HUES48 (cell line): ENCODE results near the gene IMMP2L.

ENCODE experiments used
- H3K27ac ChIP-seq: one replicate; pipeline ENCODE4 v1.7.0; 2013; ENCODE audit warnings: low read depth, low read length, inconsistent platforms
- H3K27me3 ChIP-seq: 2 replicates; pipeline ENCODE4 v1.6.1; 2013; ENCODE audit warnings: mild to moderate bottlenecking, low read length; ENCODE audit not compliant: control insufficient read depth, insufficient read depth
- H3K36me3 ChIP-seq: 2 replicates; pipeline ENCODE4 v1.6.1; 2013; ENCODE audit warnings: low read length; ENCODE audit not compliant: control insufficient read depth, insufficient read depth
- H3K4me1 ChIP-seq: 2 replicates; pipeline ENCODE4 v1.6.1; 2013; ENCODE audit warnings: mild to moderate bottlenecking, low read length; ENCODE audit not compliant: control insufficient read depth, insufficient read depth
- H3K4me3 ChIP-seq: 2 replicates; pipeline ENCODE4 v1.5.1; 2013; ENCODE audit warnings: mild to moderate bottlenecking, low read depth, low read length
- H3K9ac ChIP-seq: 2 replicates; pipeline ENCODE4 v1.6.1; 2013; ENCODE audit warnings: mild to moderate bottlenecking, low read depth, low read length, moderate library complexity
- H3K9me3 ChIP-seq: 2 replicates; pipeline ENCODE4 v1.6.1; 2013; ENCODE audit warnings: low read length; ENCODE audit not compliant: control insufficient read depth, insufficient read depth

Gene IMMP2L

GRCh38 chr7:111239437-111239836 lies 322.9 kb downstream of the IMMP2L start:
- Histone ChIP-seq H3K4me1 (peaks cover 29% of the 10 kb centered on the region), H3K4me3 (no peak overlapping the region)

GRCh38 chr7:111238886-111239285 lies 323.4 kb downstream of the IMMP2L start:
- no peak overlapping the region for H3K9ac ChIP-seq
- H3K4me1 ChIP-seq = peaks cover 29% of the 10 kb centered on the region
- no peaks in the 10 kb centered on the region for H3K27me3 ChIP-seq
- no peak overlapping the region for H3K4me3 ChIP-seq
- no peaks in the 10 kb centered on the region for H3K36me3 ChIP-seq
- H3K27ac ChIP-seq = no peak overlapping the region
- H3K9me3 ChIP-seq = no peaks in the 10 kb centered on the region

More at GRCh38 chr7:111239437-111239836, 322.9 kb downstream of the IMMP2L start:
- no peak overlapping the region for H3K27ac ChIP-seq
- no peaks in the 10 kb centered on the region for H3K9me3 ChIP-seq
- H3K36me3 ChIP-seq = no peaks in the 10 kb centered on the region
- no peak overlapping the region for H3K9ac ChIP-seq
- H3K27me3 ChIP-seq = no peaks in the 10 kb centered on the region

GRCh38 chr7:111235709-111236108 lies 326.6 kb downstream of the IMMP2L start:
- Histone ChIP-seq H3K9me3 (no peaks in the 10 kb centered on the region), H3K36me3 (no peaks in the 10 kb centered on the region), H3K27ac (no peak overlapping the region), H3K27me3 (no peaks in the 10 kb centered on the region), H3K4me1 (peaks cover 33% of the 10 kb centered on the region), H3K9ac (no peak overlapping the region), H3K4me3 (no peak overlapping the region)

- no peak overlapping the region for H3K4me3 ChIP-seq
- H3K9ac ChIP-seq = no peak overlapping the region
- no peaks in the 10 kb centered on the region for H3K27me3 ChIP-seq
- no peaks in the 10 kb centered on the region for H3K36me3 ChIP-seq
- no peaks in the 10 kb centered on the region for H3K9me3 ChIP-seq
- no peak overlapping the region for H3K27ac ChIP-seq
- peaks cover 20% of the 10 kb centered on the region; the same call in 1 of the 2 replicates for H3K4me1 ChIP-seq
Measured at GRCh38 chr7:111232249-111233084, 329.8 kb downstream of the IMMP2L start.

- Histone ChIP-seq H3K27me3 (no peaks in the 10 kb centered on the region), H3K36me3 (no peaks in the 10 kb centered on the region), H3K4me1 (peaks cover 20% of the 10 kb centered on the region; the same call in 1 of the 2 replicates), H3K9ac (no peak overlapping the region), H3K9me3 (no peaks in the 10 kb centered on the region), H3K27ac (no peak overlapping the region), H3K4me3 (no peak overlapping the region)
Measured at GRCh38 chr7:111229916-111230315, 332.4 kb downstream of the IMMP2L start.

- H3K4me3 ChIP-seq = no peak overlapping the region
- peaks cover 20% of the 10 kb centered on the region; the same call in 1 of the 2 replicates for H3K4me1 ChIP-seq
- H3K36me3 ChIP-seq = no peaks in the 10 kb centered on the region
- H3K9ac ChIP-seq = no peak overlapping the region
- no peak overlapping the region for H3K27ac ChIP-seq
- H3K27me3 ChIP-seq = no peaks in the 10 kb centered on the region
- no peaks in the 10 kb centered on the region for H3K9me3 ChIP-seq
Measured at GRCh38 chr7:111229181-111229740, 333.0 kb downstream of the IMMP2L start.

- Histone ChIP-seq H3K4me1 (peaks cover 20% of the 10 kb centered on the region; the same call in 1 of the 2 replicates), H3K9me3 (no peaks in the 10 kb centered on the region), H3K9ac (no peak overlapping the region), H3K4me3 (no peak overlapping the region), H3K27ac (no peak overlapping the region), H3K27me3 (no peaks in the 10 kb centered on the region), H3K36me3 (no peaks in the 10 kb centered on the region)
Measured at GRCh38 chr7:111228437-111228836, 333.9 kb downstream of the IMMP2L start.

- peaks cover 13% of the 10 kb centered on the region; the same call in 1 of the 2 replicates for H3K4me1 ChIP-seq
- H3K27ac ChIP-seq = no peak overlapping the region
- H3K27me3 ChIP-seq = no peaks in the 10 kb centered on the region
- no peak overlapping the region for H3K9ac ChIP-seq
- H3K9me3 ChIP-seq = no peaks in the 10 kb centered on the region
- no peaks in the 10 kb centered on the region for H3K36me3 ChIP-seq
- H3K4me3 ChIP-seq = no peak overlapping the region
Measured at GRCh38 chr7:111226800-111227199, 335.5 kb downstream of the IMMP2L start.

- Histone ChIP-seq H3K9ac (no peak overlapping the region), H3K36me3 (no peaks in the 10 kb centered on the region), H3K4me3 (no peak overlapping the region), H3K9me3 (no peaks in the 10 kb centered on the region), H3K27me3 (no peaks in the 10 kb centered on the region), H3K4me1 (no peaks in the 10 kb centered on the region), H3K27ac (no peak overlapping the region)
Measured at GRCh38 chr7:111224354-111225231, 337.7 kb downstream of the IMMP2L start.

- H3K27ac ChIP-seq = no peak overlapping the region
- H3K4me1 ChIP-seq = no peaks in the 10 kb centered on the region
- no peaks in the 10 kb centered on the region for H3K36me3 ChIP-seq
- H3K4me3 ChIP-seq = no peak overlapping the region
- H3K9ac ChIP-seq = no peak overlapping the region
- no peaks in the 10 kb centered on the region for H3K9me3 ChIP-seq
- H3K27me3 ChIP-seq = no peaks in the 10 kb centered on the region
Measured at GRCh38 chr7:111223802-111224253, 338.5 kb downstream of the IMMP2L start.
